Activated naive CD4-positive, alpha-beta T cell treated with Interleukin-2 at 50 U/mL for 16 hours (primary cell): Measurements from ENCODE around the gene NTHL1.
"Not testable (repeated sequence)": the region's sequence is repeated elsewhere in the genome, so short reads cannot be mapped to it uniquely, and the experiment has no call there.

Source experiments
- DNase-seq: peaks from one replicate; pipeline ENCODE4 v3.0.0-alpha.2; 2020

NTHL1 gene

DNA sequence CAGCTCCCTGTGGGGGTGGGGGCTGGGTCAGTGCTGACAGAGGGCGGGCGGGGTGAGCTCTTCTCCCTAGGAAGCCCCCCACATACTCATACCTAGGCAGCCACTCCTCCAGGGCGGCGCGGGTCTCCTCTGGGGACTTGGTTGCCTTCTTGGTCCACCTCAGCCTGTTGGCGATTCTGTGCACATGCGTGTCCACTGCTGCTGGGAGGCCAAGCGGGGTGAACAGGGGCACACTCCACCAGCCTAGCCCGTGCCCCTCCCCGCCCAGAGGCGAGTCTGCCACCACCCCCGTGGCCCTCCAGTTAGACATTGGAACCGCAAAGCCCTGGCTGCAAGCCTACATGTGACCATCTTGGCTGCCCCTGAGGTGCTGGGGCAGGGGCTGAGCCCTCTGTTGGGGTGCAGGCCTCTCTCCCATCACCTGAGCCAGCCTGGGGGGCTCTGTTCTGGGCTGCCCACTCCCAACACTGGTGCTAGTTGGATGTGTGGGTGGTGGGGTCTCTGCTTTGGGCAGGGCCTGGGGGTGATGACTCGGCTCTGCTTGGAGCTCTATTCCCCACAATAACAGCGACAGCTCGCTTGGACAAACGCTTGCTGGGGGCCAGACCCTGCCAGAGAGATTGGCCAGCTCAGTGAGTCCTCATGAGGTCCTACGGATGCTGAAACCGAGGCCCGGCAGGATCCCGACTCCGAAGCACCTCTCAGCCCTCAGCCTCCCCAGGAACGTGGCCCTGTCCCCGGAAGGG, 7.4 kb downstream of the NTHL1 start:
- DNase-seq: no peak

DNA sequence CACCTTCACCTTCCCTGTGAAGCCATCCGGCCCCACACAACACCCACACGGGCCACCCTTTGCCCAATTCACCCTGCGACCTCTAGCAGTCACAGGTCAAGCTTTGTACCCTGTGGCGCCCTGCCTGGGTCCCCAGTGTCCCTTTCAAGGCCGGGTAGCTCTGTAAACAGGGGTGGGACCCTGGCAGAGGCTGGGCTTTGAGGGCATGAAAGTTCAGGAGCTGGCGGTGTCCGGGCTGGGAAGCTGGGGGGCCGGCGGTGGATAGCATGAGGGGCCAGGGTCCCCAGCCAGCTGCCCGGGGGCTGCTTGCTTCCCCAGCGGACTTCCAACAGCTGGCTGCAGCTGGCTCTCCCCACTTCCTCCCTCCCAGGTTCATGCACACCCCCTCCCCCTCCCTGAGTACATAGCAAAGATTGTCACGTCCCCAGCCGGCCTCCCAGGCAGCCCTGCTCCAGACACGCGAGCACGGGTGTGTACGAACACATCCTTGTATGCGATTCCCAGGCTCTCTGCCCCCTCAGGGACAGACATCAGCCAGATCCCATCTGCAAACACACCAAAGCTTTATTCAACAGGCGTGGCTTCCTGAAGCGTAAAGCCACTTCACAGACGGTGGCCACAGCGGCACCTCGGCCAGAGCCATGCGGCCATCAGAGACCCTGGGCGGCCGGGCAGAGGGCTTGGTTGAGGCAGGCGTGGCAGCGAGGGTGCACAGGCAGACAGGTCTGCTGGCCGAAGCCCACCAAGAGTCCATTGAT, 8.2 kb downstream of the NTHL1 start:
- DNase-seq: no peak

DNA sequence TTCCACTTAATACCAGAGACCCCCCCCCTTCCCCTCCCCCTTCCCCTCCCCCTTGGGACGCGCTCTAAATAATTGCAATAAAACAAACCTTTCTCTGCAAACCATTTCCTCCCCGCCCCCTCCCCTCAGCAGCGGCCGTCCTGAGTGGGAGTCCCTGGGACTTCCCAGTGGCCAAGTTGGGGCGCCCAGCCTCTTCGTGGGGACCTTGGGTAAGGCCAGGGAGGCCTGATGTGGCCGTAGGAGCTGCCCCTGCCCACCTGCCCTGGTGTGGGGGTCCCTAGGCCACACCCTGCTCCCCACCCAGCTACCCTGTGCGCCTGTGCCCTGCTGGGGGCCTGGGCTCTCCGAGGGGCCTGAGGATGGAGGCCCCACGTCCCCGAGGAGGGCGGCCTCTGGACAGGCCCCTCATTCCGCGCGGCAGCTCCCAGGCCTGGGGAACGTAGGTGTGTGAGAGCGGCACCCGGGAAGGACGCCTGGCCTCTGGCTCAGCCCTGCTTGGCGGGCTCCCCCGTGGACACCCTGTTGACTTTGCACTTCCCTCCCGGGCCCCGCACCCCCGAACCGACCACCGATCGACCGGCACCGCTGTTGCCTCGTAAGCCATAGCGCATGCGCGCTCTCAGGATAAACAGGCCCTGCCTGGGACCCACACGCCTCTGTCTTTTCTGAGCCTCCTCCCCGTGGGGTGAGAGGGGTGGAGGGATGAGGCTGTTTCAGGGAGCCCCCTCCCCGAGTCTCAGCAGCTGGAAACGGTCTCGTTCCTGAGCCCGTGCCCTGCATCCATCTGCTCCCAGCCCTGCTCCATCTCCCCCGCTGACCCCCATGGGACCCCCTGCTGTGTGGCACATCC, 9.0 kb downstream of the NTHL1 start:
- DNase-seq: no peak

DNA sequence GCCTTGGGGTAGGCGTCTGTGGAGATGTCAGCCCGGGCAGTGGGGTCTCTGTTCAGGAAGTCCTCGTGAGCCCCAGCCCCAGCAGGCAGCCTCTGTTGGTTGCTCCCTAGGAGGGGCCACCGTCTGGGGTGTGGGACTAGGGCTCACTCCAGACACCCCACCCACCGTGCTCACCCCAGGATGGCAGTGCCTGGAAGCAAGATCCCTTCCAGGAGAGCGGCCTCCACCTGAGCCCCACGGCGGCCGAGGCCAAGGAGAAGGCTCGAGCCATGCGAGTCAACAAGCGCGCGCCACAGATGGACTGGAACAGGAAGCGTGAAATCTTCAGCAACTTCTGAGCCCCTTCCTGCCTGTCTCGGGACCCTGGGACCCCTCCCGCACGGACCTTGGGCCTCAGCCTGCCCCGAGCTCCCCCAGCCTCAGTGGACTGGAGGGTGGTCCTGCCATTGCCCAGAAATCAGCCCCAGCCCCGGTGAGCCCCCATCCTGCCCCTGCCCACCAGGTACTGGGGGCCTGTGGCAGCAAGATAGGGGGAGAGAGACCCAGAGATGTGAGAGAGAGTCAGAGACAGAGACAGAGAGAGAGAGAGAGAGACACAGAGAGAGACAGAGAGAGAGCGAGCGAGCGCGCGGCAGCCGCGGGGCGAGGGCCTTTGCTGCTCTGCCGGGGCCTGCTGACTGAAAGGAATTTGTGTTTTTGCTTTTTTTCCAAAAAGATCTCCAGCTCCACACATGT, 9.8 kb downstream of the NTHL1 start:
- no peak for DNase-seq

DNA sequence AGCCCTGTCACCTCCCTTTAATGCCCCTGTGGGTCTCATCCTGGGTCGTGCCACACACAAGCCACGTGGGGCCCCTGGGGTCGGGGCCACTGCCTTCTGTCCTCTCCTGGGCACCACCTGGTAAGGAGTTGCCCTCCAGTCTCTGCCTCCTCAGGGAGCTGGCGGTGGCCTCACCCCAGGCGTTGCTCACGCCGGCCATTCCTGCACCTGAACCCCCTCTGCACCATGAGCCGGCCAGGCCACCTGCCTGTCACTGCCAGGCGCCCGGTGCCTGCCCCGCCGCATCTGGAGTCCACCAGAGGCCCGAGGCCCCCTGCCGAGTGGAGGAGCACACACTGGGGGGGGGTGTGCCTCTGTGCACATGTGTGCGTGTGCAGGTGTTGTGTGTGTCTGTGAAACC, 10.5 kb downstream of the NTHL1 start:
- no peak for DNase-seq

DNA sequence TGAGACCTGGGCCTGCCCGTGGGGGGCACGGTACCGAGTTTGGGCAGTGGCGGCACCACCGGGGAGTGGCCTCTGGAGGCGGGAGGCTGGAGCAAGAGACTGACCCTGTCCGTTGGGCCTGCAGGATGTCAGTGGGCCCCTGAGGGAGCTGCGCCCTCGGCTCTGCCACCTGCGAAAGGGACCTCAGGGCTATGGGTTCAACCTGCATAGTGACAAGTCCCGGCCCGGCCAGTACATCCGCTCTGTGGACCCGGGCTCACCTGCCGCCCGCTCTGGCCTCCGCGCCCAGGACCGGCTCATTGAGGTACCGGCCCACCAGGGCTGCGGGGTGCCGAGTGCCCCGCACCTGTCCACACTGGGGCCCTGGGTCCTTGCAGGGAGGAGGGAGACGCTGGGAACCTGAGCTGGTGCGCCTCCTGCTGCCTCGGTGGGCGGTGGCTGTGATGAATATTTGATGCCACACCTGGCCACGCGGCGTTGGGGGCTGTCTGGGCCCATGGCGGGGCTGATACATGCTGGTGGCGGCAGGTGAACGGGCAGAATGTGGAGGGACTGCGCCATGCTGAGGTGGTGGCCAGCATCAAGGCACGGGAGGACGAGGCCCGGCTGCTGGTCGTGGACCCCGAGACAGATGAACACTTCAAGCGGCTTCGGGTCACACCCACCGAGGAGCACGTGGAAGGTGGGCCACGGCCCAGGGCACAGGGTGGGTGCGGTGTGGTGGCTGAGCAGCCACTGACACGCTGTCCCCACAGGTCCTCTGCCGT, 11.3 kb downstream of the NTHL1 start:
- no peak for DNase-seq

DNA sequence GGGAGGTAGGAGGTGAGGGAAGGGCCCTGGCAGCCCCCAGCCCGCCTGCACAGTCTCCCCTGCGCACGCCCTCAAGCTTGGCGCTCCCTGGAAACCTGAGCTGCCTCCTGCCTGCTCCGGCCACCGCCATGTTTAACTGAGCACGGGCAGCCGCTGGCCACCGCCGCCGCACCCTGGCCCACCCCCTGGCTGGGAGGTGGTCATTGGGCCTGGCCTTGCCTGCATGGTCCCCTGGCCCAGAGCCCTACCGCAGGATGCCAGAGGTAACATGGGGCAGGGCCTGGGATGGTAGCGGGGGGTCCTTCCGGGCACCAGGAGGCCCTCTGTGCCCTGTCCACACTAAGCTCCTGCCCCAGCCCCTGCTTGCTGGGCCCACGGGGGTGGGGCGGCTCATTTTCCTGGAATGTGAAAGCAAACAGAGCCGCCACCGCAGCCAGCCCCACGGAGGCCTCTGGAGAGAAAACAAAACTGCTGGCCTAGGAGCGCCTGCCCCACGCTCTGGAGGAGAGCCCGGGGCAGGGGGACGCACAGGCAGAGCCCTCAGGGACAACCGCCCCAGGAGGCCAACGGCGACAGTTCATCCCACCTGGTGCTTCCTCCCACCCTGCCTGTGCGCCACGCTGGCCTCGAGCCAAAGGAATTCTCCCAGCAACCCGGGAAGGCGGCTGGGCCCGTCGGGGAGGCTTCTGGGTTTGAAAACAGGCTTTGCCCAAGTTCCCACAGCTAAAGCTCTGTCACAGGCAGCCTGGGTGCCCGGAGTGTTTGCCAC, 12.0 kb downstream of the NTHL1 start:
- no peak for DNase-seq

DNA sequence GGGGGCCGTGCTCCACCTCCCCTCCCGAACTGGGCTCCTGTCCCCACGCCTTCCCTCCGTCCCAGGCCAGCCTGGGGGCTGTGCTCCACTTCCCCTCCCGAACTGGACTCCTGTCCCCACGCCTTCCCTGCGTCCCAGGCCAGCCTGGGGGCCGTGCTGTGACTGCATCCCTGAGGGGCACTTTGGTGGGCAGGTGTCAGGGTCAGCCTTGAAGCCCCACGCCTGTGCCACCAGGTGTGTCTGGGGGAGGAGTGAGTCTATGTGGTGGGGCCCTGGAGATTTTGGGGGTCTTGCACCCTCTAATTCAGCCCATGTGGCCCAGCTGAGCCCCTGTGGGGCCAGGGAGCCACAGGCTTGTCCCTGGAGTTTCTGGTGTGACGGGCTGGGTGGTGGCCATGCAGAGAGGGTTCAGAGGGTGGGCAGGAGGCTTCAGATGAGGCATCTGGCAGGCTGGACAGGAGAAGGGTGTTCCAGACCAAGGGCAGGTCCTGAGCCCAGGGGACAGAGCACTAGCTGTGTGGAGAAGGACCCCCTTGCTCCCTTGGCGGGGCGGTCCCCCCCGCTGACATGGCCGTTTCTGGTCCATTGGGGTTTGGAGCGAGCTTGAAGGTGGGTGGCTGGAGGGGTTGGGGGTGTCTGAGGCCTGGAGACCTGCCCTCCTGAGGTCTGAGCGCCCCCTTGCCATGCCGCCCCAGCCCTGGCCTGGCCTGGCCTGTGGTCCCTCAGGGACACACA, 12.8 kb downstream of the NTHL1 start:
- no peak for DNase-seq

DNA sequence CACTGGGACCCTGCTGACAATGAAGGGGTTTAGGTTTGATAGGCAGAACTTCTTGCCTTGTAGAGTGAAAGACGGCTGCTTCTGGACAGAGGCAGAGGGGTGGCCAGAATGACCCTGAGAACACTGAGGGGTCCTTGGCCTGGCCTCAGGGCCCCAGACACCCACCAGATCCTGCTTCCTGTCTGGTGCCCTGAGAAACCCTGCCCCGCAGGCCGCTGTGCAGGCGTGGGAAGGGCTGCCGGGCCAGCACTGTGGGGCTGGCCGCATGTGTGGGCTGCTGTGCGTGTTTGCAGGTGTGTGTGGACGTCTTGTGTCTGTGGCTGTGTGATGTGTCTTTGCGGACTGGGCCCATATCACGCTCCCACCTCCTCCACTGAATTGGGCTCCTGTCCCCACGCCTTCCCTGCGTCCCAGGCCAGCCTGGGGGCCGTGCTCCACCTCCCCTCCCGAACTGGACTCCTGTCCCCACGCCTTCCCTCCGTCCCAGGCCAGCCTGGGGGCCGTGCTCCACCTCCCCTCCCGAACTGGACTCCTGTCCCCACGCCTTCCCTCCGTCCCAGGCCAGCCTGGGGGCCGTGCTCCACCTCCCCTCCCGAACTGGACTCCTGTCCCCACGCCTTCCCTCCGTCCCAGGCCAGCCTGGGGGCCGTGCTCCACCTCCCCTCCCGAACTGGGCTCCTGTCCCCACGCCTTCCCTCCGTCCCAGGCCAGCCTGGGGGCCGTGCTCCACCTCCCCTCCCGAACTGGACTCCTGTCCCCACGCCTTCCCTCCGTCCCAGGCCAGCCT, 13.5 kb downstream of the NTHL1 start:
- not testable (repeated sequence) for DNase-seq

DNA sequence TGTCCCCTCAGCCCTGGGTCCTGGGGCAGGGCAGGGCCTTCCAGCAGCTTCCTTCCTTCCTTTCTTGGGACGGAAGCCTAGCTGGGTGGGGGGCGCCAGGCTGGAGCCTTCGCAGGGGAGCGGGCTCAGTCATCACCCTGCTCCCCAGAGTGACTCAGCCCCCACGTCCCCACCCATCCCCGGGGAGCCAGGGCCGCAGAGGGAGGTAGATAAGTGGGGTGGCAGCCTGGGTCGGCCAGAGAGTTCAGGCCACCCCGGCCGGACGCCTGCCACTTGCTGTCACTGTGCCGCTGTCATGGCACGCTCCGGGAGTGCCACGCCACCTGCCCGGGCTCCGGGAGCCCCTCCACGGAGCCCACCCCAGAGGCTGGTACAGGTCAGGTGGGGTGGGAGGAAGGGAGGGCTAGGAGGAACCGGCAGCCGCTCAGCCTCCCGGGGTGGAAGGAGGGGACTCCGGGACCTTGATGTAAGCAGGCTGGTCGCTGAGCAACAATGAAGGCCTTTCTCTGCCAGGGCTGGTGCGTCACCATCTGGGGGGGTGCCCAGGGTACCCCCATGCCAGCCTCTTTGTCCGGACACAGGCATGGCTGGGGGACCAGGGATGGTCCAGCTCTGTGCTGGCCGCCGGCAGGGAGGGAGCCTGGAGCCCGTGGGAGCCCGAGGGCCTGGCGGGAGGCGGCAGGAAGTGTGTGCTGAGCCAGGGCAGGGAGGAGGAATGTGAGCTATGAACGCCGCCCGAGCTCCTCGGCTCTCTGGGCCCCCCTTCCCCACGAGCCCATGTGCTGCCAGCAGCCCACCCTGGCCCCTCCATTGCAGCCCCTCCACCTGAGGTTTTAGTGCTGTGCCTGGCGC, 14.4 kb downstream of the NTHL1 start:
- no peak for DNase-seq

DNA sequence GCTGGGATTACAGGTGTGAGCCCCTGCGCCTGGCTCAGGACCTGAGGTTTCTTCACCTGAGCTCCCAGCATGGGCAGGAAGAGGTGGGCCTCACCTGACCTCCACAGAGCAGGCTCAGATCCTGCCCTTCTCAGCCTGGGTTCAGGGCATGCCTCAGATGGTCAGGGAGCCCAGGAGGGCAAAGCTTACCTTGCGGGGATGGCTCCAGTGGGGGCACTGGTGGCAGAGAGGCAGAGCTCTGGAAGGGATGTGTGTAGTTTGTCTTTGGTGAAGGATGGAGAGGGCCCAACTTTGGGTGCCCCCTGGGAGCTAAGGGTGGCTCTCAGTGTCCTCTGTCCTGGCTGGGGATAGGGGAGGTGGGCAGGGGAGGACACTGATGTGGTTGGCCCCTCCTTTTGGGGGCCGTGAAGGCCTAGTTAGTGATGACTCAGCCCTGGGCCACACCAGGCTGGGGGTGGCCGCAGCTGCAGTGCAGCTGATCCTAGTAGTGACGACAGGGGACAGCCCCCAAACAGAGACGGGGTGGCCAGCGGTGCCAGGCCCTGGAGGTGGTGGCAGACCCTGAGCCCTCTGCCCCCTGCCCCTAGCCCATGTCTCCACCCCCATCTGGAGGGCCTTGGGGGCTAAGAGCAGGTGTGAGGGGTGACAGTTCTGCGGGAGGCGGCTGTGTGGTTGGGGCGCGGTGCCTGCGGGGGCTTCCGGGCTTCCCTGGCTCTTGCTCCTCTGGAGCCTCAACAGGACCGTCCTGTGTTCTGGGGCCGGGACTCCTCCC, 15.2 kb downstream of the NTHL1 start:
- DNase-seq: no peak

DNA sequence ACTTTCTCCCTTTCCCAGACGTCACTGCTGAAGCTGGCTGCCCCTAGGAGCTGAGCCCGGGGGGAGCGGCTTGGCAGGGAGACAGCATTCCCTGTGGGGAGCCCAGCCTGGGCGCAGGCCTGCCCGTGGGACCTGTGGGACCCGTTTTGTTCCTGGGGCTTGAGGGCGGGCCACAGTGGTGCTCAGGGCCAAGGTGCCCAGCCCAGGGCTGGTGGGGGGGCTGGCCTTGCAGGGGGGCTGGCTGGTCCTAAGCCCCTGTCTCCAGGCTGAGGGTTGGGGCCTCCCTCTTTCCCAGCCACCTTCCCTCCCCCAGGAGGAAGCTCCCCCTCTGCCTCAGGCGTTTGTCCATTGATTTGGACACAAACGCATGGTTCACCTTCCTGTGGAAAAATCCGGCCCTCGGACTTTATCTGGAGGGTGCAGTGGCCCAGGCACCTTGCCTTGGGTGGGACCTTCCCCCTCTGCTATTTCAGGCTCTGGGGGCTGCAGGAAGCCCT, 16.5 kb downstream of the NTHL1 start:
- no peak for DNase-seq

DNA sequence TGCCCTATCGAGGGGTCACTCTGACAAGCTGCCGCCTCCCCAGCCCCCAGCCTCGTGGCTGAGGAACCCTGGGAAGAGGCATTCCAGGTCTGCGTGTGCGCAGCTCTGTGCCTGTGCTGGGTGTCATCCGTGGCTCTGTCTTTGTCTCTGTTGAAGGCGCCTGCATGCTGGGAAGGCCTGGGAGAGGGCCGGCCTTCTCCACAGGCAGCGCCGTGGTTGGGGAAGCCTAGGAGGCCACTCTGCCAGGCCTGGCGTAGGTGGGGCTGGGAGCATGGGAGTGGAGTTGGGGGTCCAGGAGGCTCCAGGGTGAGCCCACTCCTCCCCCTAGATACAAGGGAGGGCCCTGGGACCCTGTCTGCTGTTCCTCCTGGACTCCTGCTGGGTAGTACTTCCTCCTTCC, 17.6 kb downstream of the NTHL1 start:
- no peak for DNase-seq

DNA sequence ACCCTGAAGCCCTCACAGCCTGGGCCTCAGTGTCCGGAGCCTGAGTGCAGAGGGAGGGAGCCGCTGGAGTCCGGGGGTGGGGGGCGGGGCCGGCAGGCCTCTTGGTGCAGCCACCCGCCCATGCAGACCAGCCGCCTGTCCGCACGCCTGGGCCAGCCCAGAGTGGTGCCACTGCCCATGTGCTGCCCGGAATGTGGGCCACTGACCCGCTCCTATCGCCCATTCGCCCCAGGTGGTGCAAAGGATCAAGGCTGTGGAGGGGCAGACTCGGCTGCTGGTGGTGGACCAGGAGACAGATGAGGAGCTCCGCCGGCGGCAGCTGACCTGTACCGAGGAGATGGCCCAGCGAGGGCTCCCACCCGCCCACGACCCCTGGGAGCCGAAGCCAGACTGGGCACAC, 18.3 kb downstream of the NTHL1 start:
- no peak for DNase-seq

DNA sequence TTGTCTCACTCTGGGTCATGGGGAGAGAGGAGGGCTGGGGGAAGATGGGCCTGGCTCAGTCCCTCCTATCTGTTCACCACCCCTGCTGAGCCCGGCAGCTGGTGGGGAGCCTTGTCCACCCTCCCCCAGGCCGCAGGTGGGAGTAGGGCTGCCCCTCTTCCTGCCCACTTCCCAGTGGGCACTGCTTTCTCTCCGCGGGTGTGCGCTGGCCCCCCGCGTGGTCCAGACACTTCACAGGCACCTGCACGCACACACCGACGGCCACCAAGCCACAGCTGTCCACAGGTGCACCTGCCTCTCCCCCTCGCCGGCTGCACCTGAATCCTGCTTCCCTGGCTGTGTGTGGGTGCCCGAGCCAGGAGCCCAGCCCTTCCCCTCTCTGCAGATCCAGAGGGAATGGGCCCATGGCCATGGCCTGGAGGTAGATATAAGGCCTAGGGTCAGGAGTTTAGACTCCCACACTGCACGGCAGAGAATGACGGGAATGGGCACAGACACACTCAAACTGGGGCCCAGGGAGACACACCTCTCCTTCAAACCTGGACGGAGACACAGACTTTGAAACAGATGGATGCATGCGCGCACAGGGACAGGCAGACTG, 18.9 kb downstream of the NTHL1 start:
- DNase-seq: no peak

DNA sequence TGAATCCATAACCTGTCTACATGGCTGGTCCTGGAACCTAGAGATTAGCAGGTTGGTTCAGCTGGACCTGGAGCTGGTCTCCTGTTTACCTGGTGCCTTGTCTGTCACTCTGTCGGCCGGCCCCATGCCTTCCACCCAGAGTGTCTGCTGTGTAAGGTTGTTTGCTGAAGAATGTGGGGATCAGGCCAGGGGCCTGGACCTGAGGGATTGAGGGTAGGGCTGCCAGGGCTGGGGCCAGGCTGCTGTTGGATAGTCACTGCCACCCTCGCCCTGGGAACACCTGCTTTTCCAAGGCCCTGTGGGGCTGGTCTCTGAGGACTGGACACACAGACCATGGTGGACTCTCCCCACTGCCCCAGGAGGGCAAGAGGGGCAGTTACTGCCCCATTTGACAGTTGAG, 19.5 kb downstream of the NTHL1 start:
- DNase-seq: no peak
